GM18502 (cell line): ENCODE results near the gene AMDHD1.

ENCODE experiments used
- ATAC-seq: cut with Tn5 transposase; IDR thresholded peaks from one replicate; pipeline ENCODE4 v1.9.1; 2021; ENCODE audit warnings: mild to moderate bottlenecking; ENCODE audit not compliant: unreplicated experiment, poor library complexity

The AMDHD1 gene

DNA sequence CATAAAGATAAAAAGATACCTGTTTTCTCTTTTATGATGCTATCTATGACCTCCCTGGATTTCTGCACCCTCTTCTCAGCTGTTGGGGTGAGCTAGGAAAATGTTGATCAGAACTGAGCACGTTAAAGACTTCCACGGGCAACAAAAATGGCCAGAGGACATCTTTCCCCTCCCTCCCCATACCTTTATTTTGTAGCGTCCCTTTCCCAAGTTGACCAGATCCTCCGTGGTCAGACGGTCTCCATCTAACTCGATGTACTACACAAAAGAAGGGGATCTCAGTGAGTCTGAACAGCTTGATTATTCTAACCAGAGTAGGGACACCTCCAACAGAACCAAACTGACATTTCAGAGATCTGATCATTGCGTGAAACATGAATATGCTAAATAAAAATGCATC lies 50.8 kb downstream of the AMDHD1 start:
- no peak for ATAC-seq

DNA sequence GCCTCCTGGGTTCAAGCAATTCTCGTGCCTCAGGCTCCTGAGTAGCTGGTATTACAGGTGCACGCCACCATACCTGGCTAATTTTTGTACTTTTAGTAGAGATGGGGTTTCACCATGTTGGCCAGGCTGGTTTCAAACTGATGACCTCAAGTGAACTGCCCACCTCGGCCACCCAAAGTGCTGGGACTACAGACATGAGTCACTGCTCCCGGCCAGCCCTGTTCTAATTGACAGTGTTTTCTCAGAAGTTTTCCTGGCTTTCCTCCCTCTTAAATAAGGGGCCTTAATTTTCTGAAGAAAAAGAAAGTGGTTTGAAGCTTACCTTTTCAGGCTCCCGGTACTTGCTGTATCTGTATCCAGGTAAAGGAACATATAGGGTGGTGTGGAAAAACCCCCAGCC lies 51.3 kb downstream of the AMDHD1 start:
- no peak for ATAC-seq

DNA sequence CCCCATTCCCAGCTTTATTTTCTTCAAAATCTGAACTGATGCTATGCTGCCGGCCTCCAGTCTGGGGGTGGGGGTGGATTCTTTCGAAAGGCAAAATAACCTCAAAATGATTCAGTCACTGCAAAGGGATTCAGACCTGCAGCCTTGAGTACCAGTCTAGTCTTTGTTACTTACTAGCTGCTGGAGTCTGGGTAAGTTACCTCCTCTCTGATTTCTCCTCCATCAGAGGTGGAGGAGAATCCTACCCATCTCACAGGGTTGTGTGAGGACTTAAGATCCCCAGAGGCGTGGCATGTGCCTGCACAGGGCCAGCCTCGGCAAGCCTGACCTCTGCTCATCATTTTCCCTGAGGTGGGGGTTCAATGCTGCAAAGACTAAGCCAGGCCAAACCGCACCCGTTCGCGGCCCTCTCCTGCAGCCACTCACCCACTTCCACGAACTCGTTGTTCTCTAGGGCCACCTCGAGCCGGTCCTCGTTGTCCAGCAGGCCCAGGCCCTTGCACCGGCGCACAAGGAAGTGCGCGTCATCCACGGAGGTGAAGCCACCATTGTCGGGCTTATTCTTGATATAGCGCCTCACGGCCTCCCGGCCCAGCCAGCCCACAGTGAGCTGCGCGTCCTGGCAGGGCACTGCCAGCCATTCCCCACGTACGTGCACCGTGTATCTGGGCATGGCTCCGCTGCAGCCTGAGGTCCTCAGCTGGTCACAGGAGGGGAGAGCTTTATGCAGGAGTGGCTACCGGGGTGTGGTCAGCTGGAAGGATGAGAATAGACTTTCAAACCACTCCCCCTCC lies 52.3 kb downstream of the AMDHD1 start:
- ATAC-seq, result no peak

DNA sequence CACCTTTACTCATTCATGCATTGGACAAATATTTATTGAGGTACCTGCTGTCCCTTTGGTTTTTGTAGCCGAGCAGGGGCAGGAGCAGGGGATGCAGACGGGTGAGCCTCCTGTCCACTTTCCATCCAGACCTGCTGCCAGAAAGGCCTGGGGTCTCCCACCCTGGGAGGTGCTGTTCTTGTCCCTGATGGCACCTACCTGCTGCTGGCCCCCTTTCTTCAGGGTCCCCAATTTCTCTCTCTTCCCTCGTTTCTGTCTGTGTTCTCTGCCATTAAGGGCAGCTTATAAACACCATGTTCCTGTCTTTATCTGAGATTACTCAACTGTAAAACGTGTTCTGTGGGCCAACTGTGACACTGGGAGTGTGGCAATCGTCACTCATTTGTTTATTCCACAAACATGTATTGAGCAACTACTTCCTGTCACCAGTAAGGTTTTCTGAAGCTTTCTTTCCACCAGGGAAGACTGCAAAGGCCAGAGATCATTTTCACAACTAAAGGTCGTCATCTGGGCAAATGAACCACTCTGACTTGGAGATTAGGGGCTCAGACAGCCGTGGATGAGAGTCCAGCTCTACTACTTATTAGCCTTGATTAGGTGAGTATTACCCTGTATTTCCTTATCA lies 53.0 kb downstream of the AMDHD1 start, which contains the start of gene HAL:
Gene HAL (minus strand): TSS at position 311 of the 625 bp plus-strand sequence. CDS start 434 bp downstream, outside the sequence.
- no peak for ATAC-seq

DNA sequence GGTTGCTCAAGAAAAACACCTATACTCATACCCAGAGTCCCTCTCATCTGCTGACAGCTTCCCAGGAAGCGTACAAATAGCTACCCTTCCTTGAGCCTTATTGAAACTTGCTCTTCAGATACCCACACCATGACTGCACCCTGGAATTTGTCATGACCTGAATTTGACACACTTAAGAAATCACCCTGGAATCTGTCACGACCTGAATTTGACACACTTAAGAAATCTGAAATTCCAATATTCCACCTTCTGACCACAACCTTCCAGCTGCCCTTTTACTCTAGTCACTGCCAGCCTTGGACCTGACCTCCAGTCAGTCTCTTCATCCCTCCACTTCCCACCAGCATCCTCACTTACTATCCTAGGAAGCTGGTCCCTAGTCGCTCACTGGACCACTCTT lies 54.1 kb downstream of the AMDHD1 start:
- ATAC-seq, result no peak

DNA sequence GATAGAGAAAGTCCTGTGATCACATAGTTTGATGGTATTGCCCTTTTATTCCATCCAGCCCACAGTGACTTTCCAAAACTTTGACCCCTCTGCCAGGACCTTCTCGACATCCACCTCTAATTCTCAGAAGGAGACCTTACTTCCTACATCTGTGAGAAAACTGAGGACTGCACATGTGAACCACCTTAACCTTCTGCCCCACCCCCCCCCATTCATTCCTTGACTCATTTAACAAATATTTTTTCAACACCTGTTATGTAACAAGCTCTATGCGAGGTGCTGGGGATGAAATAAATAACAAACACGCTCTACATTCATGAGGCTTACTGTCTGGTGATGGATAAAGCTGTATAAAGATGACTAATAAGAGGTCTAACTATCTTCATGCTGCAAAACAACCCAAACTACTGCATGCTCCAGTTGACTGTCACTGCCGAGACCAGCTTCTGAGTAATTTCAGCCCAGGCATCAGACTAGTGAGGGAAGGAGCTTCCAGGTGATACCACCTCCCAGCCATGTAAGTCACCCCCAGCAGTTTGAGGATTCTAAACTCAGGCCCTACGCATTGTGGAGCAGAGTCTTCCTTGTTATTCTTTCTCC lies 54.9 kb downstream of the AMDHD1 start:
- no peak for ATAC-seq

DNA sequence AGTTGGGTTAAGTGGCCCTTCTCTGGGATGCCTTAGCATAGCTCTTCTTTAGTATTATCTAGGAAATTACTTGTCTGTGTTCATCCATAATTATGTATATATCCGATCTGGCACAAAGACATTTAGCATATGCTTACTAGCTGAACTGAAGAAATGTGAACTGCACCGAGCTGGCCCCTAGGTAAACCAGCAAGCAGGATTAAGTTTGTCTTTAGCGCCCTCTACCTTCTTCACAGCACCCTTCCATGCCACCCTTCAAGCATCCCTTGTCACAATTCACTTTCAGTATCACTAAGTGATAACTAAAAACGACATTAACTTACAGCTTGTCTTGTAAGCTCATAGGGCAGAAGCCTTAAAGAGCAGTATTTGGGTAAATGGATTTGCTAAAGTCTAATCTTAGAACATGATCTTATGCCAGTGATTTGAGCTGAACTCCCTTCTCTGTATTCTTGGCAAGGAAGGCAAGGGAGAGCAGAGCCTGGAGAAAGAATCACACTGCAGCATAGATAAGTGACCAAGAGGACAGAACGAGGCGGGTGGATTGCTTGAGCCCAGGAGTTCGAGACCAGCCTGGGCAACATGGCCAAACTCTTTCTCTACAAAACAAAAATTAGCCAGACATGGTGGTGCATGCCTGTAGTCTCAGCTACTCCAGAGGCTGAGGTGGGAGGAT lies 55.6 kb downstream of the AMDHD1 start:
- ATAC-seq, result peak; percentile 98

DNA sequence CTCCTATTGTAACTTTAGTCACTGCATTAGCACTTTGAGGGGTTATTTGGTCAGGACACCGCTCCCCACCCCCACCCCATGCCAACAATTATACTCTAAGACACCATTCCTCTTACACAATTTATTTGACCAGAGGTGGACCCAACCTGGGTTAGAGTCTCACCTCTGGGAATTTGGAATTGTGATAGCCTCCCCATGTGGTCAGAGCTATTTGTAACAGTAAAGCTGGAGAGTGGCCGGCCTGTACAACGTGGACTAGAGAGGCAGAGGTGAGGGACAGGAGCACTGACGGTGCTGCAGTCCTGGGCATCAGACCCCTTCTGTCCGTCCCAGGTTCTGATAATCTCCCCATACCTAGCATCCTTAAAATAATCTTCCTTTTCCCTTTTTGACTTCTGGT lies 56.4 kb downstream of the AMDHD1 start:
- ATAC-seq, result no peak

DNA sequence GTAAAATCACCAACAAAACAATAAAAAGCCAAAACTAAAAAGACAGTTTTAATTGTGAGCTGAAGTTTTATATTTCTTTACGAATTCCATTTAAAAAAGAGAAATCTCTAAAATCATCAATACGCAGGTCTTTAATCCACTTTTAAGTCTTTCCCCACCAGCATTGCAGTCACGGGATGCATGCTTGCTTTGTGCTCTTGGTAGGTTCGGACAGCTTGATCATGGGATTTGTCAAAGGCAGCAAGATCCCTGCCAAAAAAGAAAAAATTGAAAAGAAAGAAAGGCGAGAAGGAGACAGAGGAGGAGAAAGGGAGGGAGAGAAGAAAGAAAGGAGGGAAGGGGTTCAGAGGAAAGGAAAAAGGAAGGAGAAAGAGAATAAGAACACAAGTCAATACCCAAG lies 57.7 kb downstream of the AMDHD1 start:
- no peak for ATAC-seq

DNA sequence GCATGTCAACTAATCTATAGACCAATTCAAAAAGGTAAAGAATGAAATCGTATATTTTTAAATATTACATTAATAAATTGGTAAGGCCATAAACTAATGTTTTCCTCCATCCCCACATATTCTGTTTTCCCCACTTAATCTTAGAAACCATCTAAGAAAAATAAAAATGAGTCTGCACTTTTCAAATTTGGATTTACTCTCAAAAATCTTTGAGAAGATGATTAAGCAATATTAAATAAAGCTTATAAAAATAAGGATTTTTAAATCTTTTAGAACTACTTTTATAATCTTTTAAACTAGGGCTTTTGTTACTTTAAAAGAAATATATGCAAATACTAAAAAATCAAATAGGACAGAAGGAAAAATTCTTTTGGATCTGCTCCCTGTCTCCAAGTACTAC lies 63.6 kb downstream of the AMDHD1 start:
- ATAC-seq, result no peak

DNA sequence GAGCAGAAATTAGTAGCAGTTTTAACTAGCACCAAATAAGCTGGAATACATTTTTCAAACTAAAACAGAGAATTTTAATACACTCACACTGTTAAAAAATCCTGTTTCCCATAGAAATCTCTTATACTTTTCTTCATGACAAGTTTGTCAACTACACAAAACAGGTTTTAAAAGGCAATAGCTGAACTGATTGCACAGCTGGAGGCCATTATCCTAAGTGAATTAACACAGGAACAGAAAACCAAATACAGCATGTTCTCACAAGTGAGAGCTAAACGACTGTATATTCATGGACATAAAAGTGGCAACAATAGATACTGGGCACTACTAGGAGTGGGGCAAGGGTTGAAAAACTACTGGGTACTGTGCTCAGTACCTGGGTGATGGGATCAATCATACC lies 64.6 kb downstream of the AMDHD1 start:
- no peak for ATAC-seq

DNA sequence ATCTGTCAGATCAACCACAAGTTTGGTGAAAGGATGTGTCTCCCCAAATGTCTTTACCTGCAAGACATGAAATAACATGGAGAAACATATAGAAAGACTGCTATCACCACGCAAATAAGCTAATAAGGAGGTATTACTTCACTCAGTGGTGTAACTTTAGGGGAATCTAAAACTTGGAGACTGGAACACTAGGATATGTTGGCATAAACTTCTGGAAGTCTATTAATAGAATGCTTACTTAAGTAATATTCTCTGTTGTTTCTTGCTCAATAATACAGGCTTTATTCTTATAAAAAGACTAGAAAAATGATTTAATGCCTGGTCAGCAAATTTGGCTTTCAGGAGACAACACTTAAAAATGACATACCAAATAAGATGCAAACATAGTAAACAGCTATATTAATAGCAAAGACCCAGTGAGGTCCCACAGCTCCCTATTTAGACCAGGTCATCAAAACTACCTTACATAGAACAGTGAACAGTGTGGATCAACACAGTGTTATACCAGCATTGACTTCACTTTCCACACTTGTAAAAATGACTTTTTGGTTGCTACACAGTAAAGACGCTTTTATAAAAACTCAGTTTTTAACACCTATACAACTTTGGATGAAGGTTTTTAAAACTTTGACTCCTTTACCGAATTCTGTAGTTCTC lies 71.9 kb downstream of the AMDHD1 start:
- ATAC-seq, result no peak

DNA sequence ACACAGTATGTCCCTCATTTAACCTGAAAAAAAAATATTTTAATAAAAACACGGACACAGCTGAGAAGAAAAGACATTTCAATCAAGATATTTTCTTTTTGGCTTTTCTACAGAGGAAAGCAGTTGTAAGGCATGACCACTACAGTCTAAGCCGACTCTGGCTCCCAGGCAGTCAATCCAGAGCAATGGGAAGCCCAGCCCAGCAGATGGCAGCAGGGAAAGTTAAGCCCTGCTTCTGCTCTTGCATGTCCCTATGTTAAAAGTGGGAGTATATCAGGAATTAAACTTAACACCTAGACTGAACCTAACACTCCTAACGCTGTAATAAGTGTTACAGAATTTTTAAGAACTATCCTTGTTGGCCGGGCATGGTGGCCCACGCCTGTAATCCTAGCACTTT lies 72.5 kb downstream of the AMDHD1 start:
- no peak for ATAC-seq
